Activated CD8-positive, alpha-beta T cell treated with anti-CD3 and anti-CD28 coated beads for 36 hours (primary cell): ENCODE measurements around the gene SP140. TPM values are rescaled to one million over a fixed set of nuclear protein-coding genes. Genes with fewer than 3 reads are reported as not detected.

ENCODE experiments used
- ATAC-seq: fragments of 200-7000 bp; cut with Tn5 transposase; one replicate; pipeline ENCODE4 v1.10.0; 2021; ENCODE audit warnings: mild to moderate bottlenecking, moderate library complexity
- CTCF ChIA-PET: fragments of 350-600 bp; sonication (Branson Sonifier 250); formaldehyde crosslinking; loops from one replicate; lab custom pipeline; 2021; ENCODE audit warnings: antibody characterized with exemption; lab: Charles Lee
- POLR2A ChIA-PET: fragments of 350-600 bp; sonication (Branson Sonifier 250); formaldehyde crosslinking; loops from one replicate; lab custom pipeline; 2021; ENCODE audit warnings: antibody characterized with exemption; lab: Charles Lee
- DNase-seq: peaks from one replicate; pipeline ENCODE4 v3.0.0-alpha.2; 2020
- H3K27ac Mint-ChIP-seq: one replicate; pipeline ENCODE4 v1.8.0; 2021; ENCODE audit warnings: mild to moderate bottlenecking, mixed read lengths
- H3K27me3 Mint-ChIP-seq: one replicate; pipeline ENCODE4 v1.8.0; 2021; ENCODE audit warnings: mixed read lengths
- H3K36me3 Mint-ChIP-seq: one replicate; pipeline ENCODE4 v1.8.0; 2021; ENCODE audit warnings: low read depth, mixed read lengths
- H3K4me1 Mint-ChIP-seq: one replicate; pipeline ENCODE4 v1.8.0; 2021; ENCODE audit warnings: low read depth, mixed read lengths
- H3K4me3 Mint-ChIP-seq: one replicate; pipeline ENCODE4 v1.8.0; 2021; ENCODE audit warnings: mild to moderate bottlenecking, moderate library complexity, mixed read lengths
- H3K9me3 Mint-ChIP-seq: one replicate; pipeline ENCODE4 v1.8.0; 2021; ENCODE audit warnings: mixed read lengths
- CTCF ChIP-seq: fragments of 200-600 bp; IDR thresholded peaks from one replicate; pipeline ENCODE4 v1.8.0; 2022; ENCODE audit warnings: antibody characterized with exemption, mild to moderate bottlenecking
- intact Hi-C: fragments of 100-400 bp; cut with micrococcal nuclease; formaldehyde crosslinking; loops from one replicate; pipeline ENCODE4 v1.10.0; 2022
- total RNA-seq, 2 experiments: library from RNA; stranded (reverse); gene quantifications; one replicate each; pipeline ENCODE4 v1.2.3, GENCODE V29; 2021

SP140 gene
- total RNA-seq, 2 experiments from 2014 or later: 78.1 to 78.3 TPM

- no peaks in the 10 kb centered on the region for H3K4me1 Mint-ChIP-seq
- H3K27ac Mint-ChIP-seq: no peak overlapping the region
- no peak for ATAC-seq
- peaks cover 83% of the 10 kb centered on the region for H3K36me3 Mint-ChIP-seq
- CTCF ChIA-PET: no interaction called here
- no peak for DNase-seq
- no peak overlapping the region for H3K4me3 Mint-ChIP-seq
- H3K27me3 Mint-ChIP-seq: no peaks in the 10 kb centered on the region
- H3K9me3 Mint-ChIP-seq: no peaks in the 10 kb centered on the region
- no peak for TF ChIP-seq CTCF
- intact Hi-C loops: no loop called here
- POLR2A ChIA-PET: interaction anchor here (0.6 kb wide), 1 partner anchor 256 kb away, joined by 3 read pairs; no protein-coding TSS in a partner anchor
Measured at GRCh38 chr2:230184727-230185578, 40.6 kb upstream of the SP140 start.

- DNase-seq: no peak
- H3K36me3 Mint-ChIP-seq: peaks cover 69% of the 10 kb centered on the region
- POLR2A ChIA-PET: interaction anchor here (0.9 to 1.3 kb wide), 3 partner anchors 9 to 52 kb away, joined by 3 to 5 read pairs (median 3); no protein-coding TSS in a partner anchor
Measured at GRCh38 chr2:230202430-230203109, 23.0 kb upstream of the SP140 start.

GRCh38 chr2:230203110-230203676, 22.3 kb upstream of the SP140 start:
- Mint-ChIP-seq H3K27ac (peak overlapping the region; percentile 40), H3K9me3 (peaks cover 2% of the 10 kb centered on the region), H3K27me3 (no peaks in the 10 kb centered on the region), H3K4me3 (no peak overlapping the region), H3K36me3 (peaks cover 63% of the 10 kb centered on the region), H3K4me1 (peaks cover 13% of the 10 kb centered on the region)
- ATAC-seq (peak; percentile 27), DNase-seq (no peak)
- CTCF ChIA-PET: interaction anchor here (1.1 to 2.0 kb wide), 2 partner anchors 25 to 136 kb away, joined by 4 read pairs; no protein-coding TSS in a partner anchor
- TF ChIP-seq CTCF: no peak
- intact Hi-C loops: no loop called here
- POLR2A ChIA-PET: interaction anchor here (0.9 to 1.3 kb wide), 2 partner anchors 9 to 51 kb away, joined by 3 to 5 read pairs; no protein-coding TSS in a partner anchor

More at GRCh38 chr2:230202430-230203109, 23.0 kb upstream of the SP140 start:
- CTCF ChIA-PET: interaction anchor here (0.8 to 2.0 kb wide), 3 partner anchors 9 to 622 kb away, joined by 3 to 4 read pairs (median 4); no protein-coding TSS in a partner anchor
- peaks cover 2% of the 10 kb centered on the region for H3K9me3 Mint-ChIP-seq
- H3K4me3 Mint-ChIP-seq: no peak overlapping the region
- no peaks in the 10 kb centered on the region for H3K27me3 Mint-ChIP-seq
- peak; percentile 64 for ATAC-seq
- peak overlapping the region; percentile 40 for H3K27ac Mint-ChIP-seq
- peaks cover 13% of the 10 kb centered on the region for H3K4me1 Mint-ChIP-seq
- intact Hi-C loops: no loop called here
- TF ChIP-seq CTCF: no peak

- ChIA-PET POLR2A (interaction anchor here (0.7 to 1.4 kb wide), 2 partner anchors 10 to 103 kb away, joined by 4 read pairs; no protein-coding TSS in a partner anchor), CTCF (no interaction called here)
- intact Hi-C loops: no loop called here
- DNase-seq (no peak), ATAC-seq (no peak)
- TF ChIP-seq CTCF: no peak
- Mint-ChIP-seq H3K4me3 (no peak overlapping the region), H3K27ac (peak overlapping the region; percentile 50), H3K36me3 (peaks cover 46% of the 10 kb centered on the region), H3K27me3 (no peaks in the 10 kb centered on the region), H3K9me3 (no peaks in the 10 kb centered on the region), H3K4me1 (peaks cover 13% of the 10 kb centered on the region)
Measured at GRCh38 chr2:230205034-230205433, 20.5 kb upstream of the SP140 start.
